ENCODE measurements around the gene LMTK3. TPM values are rescaled to one million over a fixed set of nuclear protein-coding genes. Genes with fewer than 3 reads are reported as not detected.

The LMTK3 gene
- total and polyA plus RNA-seq, 2 of the 13 experiments (the other 11 are each of a cell fraction or from before 2014, with no cell fraction given) = 0.18 to 0.29 TPM

DNA sequence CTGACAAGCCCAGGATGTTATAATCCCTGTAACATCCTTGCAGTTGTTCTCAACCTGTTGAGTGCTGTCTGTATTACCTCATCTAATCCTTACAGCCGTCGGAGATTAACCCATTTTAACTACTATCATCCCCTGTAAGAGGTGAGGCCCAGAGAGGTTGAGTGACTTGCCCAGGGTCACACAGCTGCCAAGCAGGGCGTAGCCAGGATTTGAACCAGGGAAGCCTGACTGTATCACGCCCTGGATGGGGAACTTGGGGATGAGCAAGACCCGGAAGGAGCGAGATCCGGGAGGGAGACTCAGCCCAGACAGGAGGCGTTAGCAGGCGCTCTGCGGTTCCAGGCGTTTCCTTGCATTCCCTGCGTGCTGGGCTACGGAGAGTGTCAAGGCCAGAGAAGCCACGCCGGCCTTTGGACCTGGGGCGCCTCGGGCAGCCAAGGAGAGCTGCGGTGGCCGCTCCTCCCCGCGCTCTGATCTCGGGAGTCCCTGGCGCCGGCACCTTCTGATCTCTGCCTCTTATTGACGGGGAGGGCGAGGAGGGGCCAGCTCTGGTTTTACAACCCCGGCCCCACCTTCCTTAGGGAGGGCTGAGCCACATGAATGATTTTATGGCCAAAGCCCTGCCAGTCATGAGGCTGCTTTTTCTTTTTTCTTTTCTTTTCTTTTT, 46.5 kb upstream of the LMTK3 start (continued):
- no peak for TF ChIP-seq U2AF2 (IDR thresholded peaks at IDR 0.05; ENCODE audit: low read depth, low read length)
- peak; percentile 77; the same call in 1 of the 2 replicates for TF ChIP-seq ZFP82 (CRISPR knock-in tag; IDR thresholded peaks at IDR 0.05; ENCODE audit: borderline replicate concordance)
- no peak for TF ChIP-seq CENPT (CRISPR knock-in tag; IDR thresholded peaks at IDR 0.05; ENCODE audit: low read depth)
- TF ChIP-seq, protein P1, sequence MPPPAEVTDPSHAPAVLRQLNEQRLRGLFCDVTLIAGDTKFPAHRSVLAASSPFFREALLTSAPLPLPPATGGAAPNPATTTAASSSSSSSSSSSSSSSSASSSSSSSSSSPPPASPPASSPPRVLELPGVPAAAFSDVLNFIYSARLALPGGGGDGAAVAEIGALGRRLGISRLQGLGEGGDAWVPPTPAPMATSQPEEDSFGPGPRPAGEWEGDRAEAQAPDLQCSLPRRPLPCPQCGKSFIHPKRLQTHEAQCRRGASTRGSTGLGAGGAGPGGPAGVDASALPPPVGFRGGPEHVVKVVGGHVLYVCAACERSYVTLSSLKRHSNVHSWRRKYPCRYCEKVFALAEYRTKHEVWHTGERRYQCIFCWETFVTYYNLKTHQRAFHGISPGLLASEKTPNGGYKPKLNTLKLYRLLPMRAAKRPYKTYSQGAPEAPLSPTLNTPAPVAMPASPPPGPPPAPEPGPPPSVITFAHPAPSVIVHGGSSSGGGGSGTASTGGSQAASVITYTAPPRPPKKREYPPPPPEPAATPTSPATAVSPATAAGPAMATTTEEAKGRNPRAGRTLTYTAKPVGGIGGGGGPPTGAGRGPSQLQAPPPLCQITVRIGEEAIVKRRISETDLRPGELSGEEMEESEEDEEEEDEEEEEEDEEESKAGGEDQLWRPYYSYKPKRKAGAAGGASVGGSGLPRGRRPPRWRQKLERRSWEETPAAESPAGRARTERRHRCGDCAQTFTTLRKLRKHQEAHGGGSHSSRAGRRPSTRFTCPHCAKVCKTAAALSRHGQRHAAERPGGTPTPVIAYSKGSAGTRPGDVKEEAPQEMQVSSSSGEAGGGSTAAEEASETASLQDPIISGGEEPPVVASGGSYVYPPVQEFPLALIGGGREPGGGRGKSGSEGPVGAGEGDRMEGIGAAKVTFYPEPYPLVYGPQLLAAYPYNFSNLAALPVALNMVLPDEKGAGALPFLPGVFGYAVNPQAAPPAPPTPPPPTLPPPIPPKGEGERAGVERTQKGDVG (CRISPR knock-in tag; IDR thresholded peaks at IDR 0.05; ENCODE audit: borderline replicate concordance) = peak; percentile 60; the same call in 1 of the 2 replicates
- peak; percentile 80 for TF ChIP-seq FOSL2 (CRISPR knock-in tag; IDR thresholded peaks at IDR 0.05)
- TF ChIP-seq PHF8 (CRISPR knock-in tag; IDR thresholded peaks at IDR 0.05) = peak; percentile 58
- TF ChIP-seq, protein P2, sequence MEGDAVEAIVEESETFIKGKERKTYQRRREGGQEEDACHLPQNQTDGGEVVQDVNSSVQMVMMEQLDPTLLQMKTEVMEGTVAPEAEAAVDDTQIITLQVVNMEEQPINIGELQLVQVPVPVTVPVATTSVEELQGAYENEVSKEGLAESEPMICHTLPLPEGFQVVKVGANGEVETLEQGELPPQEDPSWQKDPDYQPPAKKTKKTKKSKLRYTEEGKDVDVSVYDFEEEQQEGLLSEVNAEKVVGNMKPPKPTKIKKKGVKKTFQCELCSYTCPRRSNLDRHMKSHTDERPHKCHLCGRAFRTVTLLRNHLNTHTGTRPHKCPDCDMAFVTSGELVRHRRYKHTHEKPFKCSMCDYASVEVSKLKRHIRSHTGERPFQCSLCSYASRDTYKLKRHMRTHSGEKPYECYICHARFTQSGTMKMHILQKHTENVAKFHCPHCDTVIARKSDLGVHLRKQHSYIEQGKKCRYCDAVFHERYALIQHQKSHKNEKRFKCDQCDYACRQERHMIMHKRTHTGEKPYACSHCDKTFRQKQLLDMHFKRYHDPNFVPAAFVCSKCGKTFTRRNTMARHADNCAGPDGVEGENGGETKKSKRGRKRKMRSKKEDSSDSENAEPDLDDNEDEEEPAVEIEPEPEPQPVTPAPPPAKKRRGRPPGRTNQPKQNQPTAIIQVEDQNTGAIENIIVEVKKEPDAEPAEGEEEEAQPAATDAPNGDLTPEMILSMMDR (CRISPR knock-in tag; IDR thresholded peaks at IDR 0.05) = peak; percentile 17; the same call in 1 of the 2 replicates
- TF ChIP-seq EP300 (IDR thresholded peaks at IDR 0.05; ENCODE audit: low read depth in 2 of 2, low read length in 2 of 2) = peak; percentile 65 to 85; a peak in 2 of 4 replicates
- peak; percentile 91 for TF ChIP-seq EP300 (CRISPR knock-in tag; IDR thresholded peaks at IDR 0.05; ENCODE audit: borderline replicate concordance)
- no peak; the same call in 1 of the 2 replicates for TF ChIP-seq WIZ (CRISPR knock-in tag; IDR thresholded peaks at IDR 0.05)
- peak; percentile 96 for TF ChIP-seq HOXA3 (CRISPR knock-in tag; IDR thresholded peaks at IDR 0.05)
- TF ChIP-seq, protein P3, sequence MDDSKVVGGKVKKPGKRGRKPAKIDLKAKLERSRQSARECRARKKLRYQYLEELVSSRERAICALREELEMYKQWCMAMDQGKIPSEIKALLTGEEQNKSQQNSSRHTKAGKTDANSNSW (CRISPR knock-in tag; IDR thresholded peaks at IDR 0.05; ENCODE audit: borderline replicate concordance) = no peak
- TF ChIP-seq, protein P4, sequence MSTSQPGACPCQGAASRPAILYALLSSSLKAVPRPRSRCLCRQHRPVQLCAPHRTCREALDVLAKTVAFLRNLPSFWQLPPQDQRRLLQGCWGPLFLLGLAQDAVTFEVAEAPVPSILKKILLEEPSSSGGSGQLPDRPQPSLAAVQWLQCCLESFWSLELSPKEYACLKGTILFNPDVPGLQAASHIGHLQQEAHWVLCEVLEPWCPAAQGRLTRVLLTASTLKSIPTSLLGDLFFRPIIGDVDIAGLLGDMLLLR (CRISPR knock-in tag; IDR thresholded peaks at IDR 0.05) = peak; percentile 39; the same call in 1 of the 2 replicates
- peak; percentile 80 for TF ChIP-seq NR2F2 (IDR thresholded peaks at IDR 0.05; ENCODE audit: borderline replicate concordance, low read depth)
- TF ChIP-seq, protein P5, sequence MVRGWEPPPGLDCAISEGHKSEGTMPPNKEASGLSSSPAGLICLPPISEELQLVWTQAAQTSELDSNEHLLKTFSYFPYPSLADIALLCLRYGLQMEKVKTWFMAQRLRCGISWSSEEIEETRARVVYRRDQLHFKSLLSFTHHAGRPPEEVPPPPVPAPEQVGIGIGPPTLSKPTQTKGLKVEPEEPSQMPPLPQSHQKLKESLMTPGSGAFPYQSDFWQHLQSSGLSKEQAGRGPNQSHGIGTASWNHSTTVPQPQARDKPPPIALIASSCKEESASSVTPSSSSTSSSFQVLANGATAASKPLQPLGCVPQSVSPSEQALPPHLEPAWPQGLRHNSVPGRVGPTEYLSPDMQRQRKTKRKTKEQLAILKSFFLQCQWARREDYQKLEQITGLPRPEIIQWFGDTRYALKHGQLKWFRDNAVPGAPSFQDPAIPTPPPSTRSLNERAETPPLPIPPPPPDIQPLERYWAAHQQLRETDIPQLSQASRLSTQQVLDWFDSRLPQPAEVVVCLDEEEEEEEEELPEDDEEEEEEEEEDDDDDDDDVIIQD (CRISPR knock-in tag; IDR thresholded peaks at IDR 0.05; ENCODE audit: low read depth) = no peak
- TF ChIP-seq KLF12 (CRISPR knock-in tag; IDR thresholded peaks at IDR 0.05; ENCODE audit: borderline replicate concordance) = no peak; the same call in 1 of the 2 replicates
- no peak for TF ChIP-seq RFX3 (CRISPR knock-in tag; IDR thresholded peaks at IDR 0.05)
- TF ChIP-seq, protein P6, sequence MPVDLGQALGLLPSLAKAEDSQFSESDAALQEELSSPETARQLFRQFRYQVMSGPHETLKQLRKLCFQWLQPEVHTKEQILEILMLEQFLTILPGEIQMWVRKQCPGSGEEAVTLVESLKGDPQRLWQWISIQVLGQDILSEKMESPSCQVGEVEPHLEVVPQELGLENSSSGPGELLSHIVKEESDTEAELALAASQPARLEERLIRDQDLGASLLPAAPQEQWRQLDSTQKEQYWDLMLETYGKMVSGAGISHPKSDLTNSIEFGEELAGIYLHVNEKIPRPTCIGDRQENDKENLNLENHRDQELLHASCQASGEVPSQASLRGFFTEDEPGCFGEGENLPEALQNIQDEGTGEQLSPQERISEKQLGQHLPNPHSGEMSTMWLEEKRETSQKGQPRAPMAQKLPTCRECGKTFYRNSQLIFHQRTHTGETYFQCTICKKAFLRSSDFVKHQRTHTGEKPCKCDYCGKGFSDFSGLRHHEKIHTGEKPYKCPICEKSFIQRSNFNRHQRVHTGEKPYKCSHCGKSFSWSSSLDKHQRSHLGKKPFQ (CRISPR knock-in tag; IDR thresholded peaks at IDR 0.05; ENCODE audit: insufficient replicate concordance) = no peak
- TF ChIP-seq ISX (CRISPR knock-in tag; conservative IDR thresholded peaks at IDR 0.05) = no peak

Data from HepG2 (cell line).